Epithelial cell of proximal tubule (primary cell): Measurements from ENCODE around the gene SMPX. TPM values are rescaled to one million over a fixed set of nuclear protein-coding genes. Genes with fewer than 3 reads are reported as not detected.

Source experiments
- DNase-seq: peaks from one replicate; pipeline ENCODE4 v3.0.0-alpha.2; 2011; ENCODE audit warnings: low read depth
- H3K4me3 ChIP-seq: 2 replicates; pipeline ENCODE4 v1.5.1; 2011; ENCODE audit warnings: low read depth, mild to moderate bottlenecking, low read length
- total RNA-seq: library from RNA; depleted of rRNA; stranded (reverse); fragments of >200 nt; gene quantifications from 2 replicates; pipeline ENCODE4 v1.2.3, GENCODE V29; 2015
- TF ChIP-seq, protein P1 (sequence below): conservative IDR thresholded peaks from 2 replicates; pipeline ENCODE4 v1.5.1; 2012; ENCODE audit warnings: low read depth, mild to moderate bottlenecking, low read length

Gene SMPX
- total RNA-seq, 1 donor from 2014 or later = not detected

DNA sequence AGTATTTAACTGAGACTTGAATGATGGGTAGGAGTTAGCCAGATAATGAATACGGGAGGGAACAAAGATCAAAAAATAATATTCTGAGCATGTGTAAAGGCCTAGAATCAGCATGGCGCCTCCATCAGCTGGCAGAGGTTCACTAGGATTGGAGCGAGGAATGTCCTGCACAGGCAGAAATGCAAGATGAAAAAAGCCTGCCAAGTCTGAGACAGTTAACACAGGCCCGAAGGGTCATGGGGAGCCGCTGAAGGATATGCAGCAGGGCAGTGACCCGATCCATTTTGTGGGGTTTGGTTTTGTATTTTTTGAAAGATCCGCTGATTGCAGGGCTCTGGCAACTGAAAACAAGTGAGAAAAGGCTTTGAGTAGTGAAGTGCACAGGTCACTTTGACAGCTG, 40.1 kb downstream of the SMPX start:
- no peak overlapping the region for H3K4me3 ChIP-seq
- no peak for DNase-seq
- TF ChIP-seq, protein P1, sequence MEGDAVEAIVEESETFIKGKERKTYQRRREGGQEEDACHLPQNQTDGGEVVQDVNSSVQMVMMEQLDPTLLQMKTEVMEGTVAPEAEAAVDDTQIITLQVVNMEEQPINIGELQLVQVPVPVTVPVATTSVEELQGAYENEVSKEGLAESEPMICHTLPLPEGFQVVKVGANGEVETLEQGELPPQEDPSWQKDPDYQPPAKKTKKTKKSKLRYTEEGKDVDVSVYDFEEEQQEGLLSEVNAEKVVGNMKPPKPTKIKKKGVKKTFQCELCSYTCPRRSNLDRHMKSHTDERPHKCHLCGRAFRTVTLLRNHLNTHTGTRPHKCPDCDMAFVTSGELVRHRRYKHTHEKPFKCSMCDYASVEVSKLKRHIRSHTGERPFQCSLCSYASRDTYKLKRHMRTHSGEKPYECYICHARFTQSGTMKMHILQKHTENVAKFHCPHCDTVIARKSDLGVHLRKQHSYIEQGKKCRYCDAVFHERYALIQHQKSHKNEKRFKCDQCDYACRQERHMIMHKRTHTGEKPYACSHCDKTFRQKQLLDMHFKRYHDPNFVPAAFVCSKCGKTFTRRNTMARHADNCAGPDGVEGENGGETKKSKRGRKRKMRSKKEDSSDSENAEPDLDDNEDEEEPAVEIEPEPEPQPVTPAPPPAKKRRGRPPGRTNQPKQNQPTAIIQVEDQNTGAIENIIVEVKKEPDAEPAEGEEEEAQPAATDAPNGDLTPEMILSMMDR = no peak

DNA sequence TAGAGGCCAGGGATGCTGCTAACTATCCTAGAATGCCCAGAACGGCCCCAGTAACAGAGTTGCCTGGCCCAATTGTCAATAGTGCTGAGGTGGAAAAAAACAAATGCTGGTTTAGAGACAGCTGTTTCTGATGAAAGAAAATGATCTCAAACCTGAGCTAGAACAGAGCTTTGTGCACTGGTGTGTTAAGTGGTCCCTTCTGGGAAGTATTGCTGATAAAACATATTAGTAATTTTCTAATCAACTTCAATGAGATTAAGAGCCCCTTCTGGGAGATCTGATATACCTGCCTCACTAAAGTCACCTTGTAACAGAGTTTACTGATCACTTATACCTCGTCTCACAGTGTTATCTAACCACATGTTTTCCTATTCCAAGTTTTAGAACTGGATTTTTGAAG, 42.1 kb downstream of the SMPX start:
- H3K4me3 ChIP-seq = no peak overlapping the region
- no peak for DNase-seq
- TF ChIP-seq, protein P1 = no peak

DNA sequence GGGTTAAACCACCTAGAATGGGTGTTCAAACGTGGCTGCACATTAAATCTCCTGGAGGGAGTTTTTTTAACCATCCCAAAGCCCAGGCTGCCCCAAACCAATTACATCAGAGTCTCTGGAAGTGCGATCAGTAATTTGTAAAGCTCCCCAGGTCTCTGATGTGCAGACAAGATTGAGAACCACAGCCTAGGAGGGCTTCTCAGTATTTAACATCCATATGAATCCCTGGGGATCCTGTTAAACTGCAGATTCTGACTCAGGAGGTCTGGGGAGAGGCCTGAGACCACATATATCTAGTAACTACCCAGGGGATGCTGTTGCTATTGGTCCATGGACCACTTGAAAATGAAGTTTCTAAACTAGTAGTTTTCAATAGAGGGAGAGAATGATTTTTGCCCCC, 42.6 kb downstream of the SMPX start:
- no peak for DNase-seq
- no peak overlapping the region for H3K4me3 ChIP-seq
- TF ChIP-seq, protein P1 = no peak

- DNase-seq = no peak
- TF ChIP-seq, protein P1 = no peak
- no peak overlapping the region for H3K4me3 ChIP-seq
Observed at GRCh38 chrX:21711848-21712197, 46.1 kb downstream of the SMPX start.

GRCh38 chrX:21711129-21711847, 46.6 kb downstream of the SMPX start:
- no peak overlapping the region for H3K4me3 ChIP-seq
- no peak for DNase-seq
- TF ChIP-seq, protein P1 = no peak

- DNase-seq = no peak
- TF ChIP-seq, protein P1 = peak; percentile 47
- no peak overlapping the region for H3K4me3 ChIP-seq
Observed at GRCh38 chrX:21708116-21708515, 49.8 kb downstream of the SMPX start.

DNA sequence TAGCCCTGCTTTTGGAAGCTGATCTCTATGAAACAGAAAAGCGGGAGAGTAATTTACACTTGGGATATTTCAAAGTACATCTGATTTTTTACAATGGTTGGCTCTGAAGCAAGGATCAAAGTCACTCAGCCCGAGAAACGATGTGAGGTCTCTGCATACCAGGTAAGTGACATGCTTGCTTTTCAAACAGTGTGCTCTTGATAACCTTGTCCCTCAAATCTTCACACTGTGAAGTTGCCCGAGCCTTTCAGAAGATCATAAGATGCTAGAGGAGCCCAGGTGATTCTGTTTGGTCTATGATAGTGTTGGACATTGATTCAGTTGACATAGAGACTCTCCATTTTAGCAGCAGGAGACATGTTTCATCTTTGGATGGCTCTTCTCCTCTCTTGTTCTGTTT, 52.7 kb downstream of the SMPX start:
- TF ChIP-seq, protein P1 = no peak
- DNase-seq = no peak

More for the DNA sequence above, 52.7 kb downstream of the SMPX start:
- no peak overlapping the region for H3K4me3 ChIP-seq
